Fibroblast of lung (primary cell): Measurements from ENCODE around the gene DNAH9. TPM values are rescaled to one million over a fixed set of nuclear protein-coding genes. Genes with fewer than 3 reads are reported as not detected.
"Not testable (repeated sequence)": the region's sequence is repeated elsewhere in the genome, so short reads cannot be mapped to it uniquely, and the experiment has no call there.

ENCODE experiments used
- DNase-seq, 2 donors: peaks; one replicate each; pipeline versions ENCODE4 v3.0.0 to v3.0.0-alpha.2; 2010; ENCODE audit warnings: low read depth in 2 of 2
- H2AFZ ChIP-seq: 2 replicates; pipeline ENCODE4 v1.5.1; 2012; ENCODE audit warnings: low read length, control low read depth, inconsistent platforms
- H3K27ac ChIP-seq: 2 replicates; pipeline ENCODE4 v1.5.1; 2011; ENCODE audit warnings: low read length, control low read depth; ENCODE audit not compliant: insufficient read depth
- H3K27me3 ChIP-seq: 2 replicates; pipeline ENCODE4 v1.5.1; 2011; ENCODE audit warnings: mild to moderate bottlenecking, low read length; ENCODE audit not compliant: control insufficient read depth, insufficient read depth
- H3K36me3 ChIP-seq: 2 replicates; pipeline ENCODE4 v1.5.1; 2011; ENCODE audit warnings: low read length; ENCODE audit not compliant: control insufficient read depth, insufficient read depth
- H3K4me1 ChIP-seq: 2 replicates; pipeline ENCODE4 v1.5.1; 2011; ENCODE audit warnings: low read length; ENCODE audit not compliant: control insufficient read depth, insufficient read depth; ENCODE audit errors: extremely low read depth
- H3K4me2 ChIP-seq: 2 replicates; pipeline ENCODE4 v1.5.1; 2011; ENCODE audit warnings: low read length, control low read depth; ENCODE audit not compliant: insufficient read depth; ENCODE audit errors: extremely low read depth
- H3K4me3 ChIP-seq, 4 experiments: fragments of 200-600 bp in 1 of 4; sonication (generic) in 1 of 4; replicated peaks in 1 of 4; 2 replicates each; pipeline ENCODE4 v1.5.1; 2011 to 2016; ENCODE audit warnings: low read length in 4 of 4, low read depth in 3 of 4, mild to moderate bottlenecking in 3 of 4, control low read depth in 2 of 4, inconsistent platforms in 1 of 4, mixed read lengths in 1 of 4; ENCODE audit not compliant: insufficient read depth in 1 of 4; ENCODE audit errors: control extremely low read depth in 1 of 4
- H3K79me2 ChIP-seq: 2 replicates; pipeline ENCODE4 v1.5.1; 2012; ENCODE audit warnings: mild to moderate bottlenecking, low read length, inconsistent platforms; ENCODE audit not compliant: control insufficient read depth, insufficient read depth
- H3K9ac ChIP-seq: 2 replicates; pipeline ENCODE4 v1.5.1; 2011; ENCODE audit warnings: mild to moderate bottlenecking, low read length, control low read depth; ENCODE audit not compliant: insufficient read depth
- H3K9me3 ChIP-seq: 2 replicates; pipeline ENCODE4 v1.5.1; 2012; ENCODE audit warnings: low read depth, low read length; ENCODE audit not compliant: control insufficient read depth, insufficient read depth
- H4K20me1 ChIP-seq: 2 replicates; pipeline ENCODE4 v1.5.1; 2011; ENCODE audit warnings: low read length; ENCODE audit not compliant: control insufficient read depth, insufficient read depth; ENCODE audit errors: extremely low read depth
- CTCF ChIP-seq, 2 donors: IDR thresholded peaks in 1 of 2; conservative IDR thresholded peaks in 1 of 2; 1 replicate in 1 of 2; 2 replicates in 1 of 2; pipeline ENCODE4 v1.5.1; 2011 to 2012; ENCODE audit warnings: low read length in 2 of 2, control low read depth in 1 of 2, inconsistent platforms in 1 of 2, low read depth in 1 of 2, mild to moderate bottlenecking in 1 of 2
- EZH2 ChIP-seq: IDR thresholded peaks from 2 replicates; pipeline ENCODE4 v1.5.1; 2012; ENCODE audit warnings: low read length, control low read depth, mild to moderate bottlenecking; ENCODE audit errors: missing control alignments
- polyA plus RNA-seq, 2 donors: library from polyadenylated mRNA; depleted of rRNA in 1 of 2; stranded (reverse) in 1 of 2; unstranded in 1 of 2; fragments of >200 nt; gene quantifications; 2 replicates each; pipeline ENCODE4 v1.2.1, GENCODE V29; 2011 to 2012; ENCODE audit warnings: missing spikeins in 1 of 2
- total RNA-seq: library from RNA; depleted of rRNA; stranded (reverse); fragments of >200 nt; gene quantifications from 2 replicates; pipeline ENCODE4 v1.2.1, GENCODE V29; 2014

The DNAH9 gene
- total and polyA plus RNA-seq, 2 donors (not counting 1 experiment from before 2014, with no cell fraction given), result not detected

- no peak for DNase-seq
- H3K9me3 ChIP-seq, result no peaks in the 10 kb centered on the region
- H3K4me3 ChIP-seq, result no peak overlapping the region
- H2AFZ ChIP-seq, result no peak overlapping the region
- H3K27ac ChIP-seq, result no peak overlapping the region
- H3K27me3 ChIP-seq, result no peaks in the 10 kb centered on the region
- no peak overlapping the region for H3K9ac ChIP-seq
- H3K36me3 ChIP-seq, result no peaks in the 10 kb centered on the region
- no peaks in the 10 kb centered on the region for H3K4me1 ChIP-seq
- no peaks in the 10 kb centered on the region for H3K79me2 ChIP-seq
- H3K4me2 ChIP-seq, result no peak overlapping the region
- TF ChIP-seq CTCF (conservative IDR thresholded peaks at IDR 0.05 in 1 of 2, IDR thresholded peaks at IDR 0.05 in 1 of 2; ENCODE audit: low read depth in 1 of 2, low read length in 2 of 2) (no peak), EZH2 (no peak)
- no peaks in the 10 kb centered on the region for H4K20me1 ChIP-seq
Observed at GRCh38 chr17:11954936-11955335, 356.7 kb downstream of the DNAH9 start.

GRCh38 chr17:11969565-11969964 is 371.3 kb downstream of the DNAH9 start:
- no peak overlapping the region for H3K9ac ChIP-seq
- no peak overlapping the region for H3K4me2 ChIP-seq
- TF ChIP-seq CTCF (conservative IDR thresholded peaks at IDR 0.05 in 1 of 2, IDR thresholded peaks at IDR 0.05 in 1 of 2; ENCODE audit: low read depth in 1 of 2, low read length in 2 of 2) (no peak), EZH2 (no peak)
- H3K27me3 ChIP-seq, result no peaks in the 10 kb centered on the region
- H3K36me3 ChIP-seq, result no peaks in the 10 kb centered on the region
- H3K79me2 ChIP-seq, result no peaks in the 10 kb centered on the region
- H2AFZ ChIP-seq, result no peak overlapping the region
- no peaks in the 10 kb centered on the region for H4K20me1 ChIP-seq
- H3K4me1 ChIP-seq, result no peaks in the 10 kb centered on the region
- no peak overlapping the region for H3K4me3 ChIP-seq
- H3K9me3 ChIP-seq, result no peaks in the 10 kb centered on the region
- DNase-seq, result no peak
- no peak overlapping the region for H3K27ac ChIP-seq

GRCh38 chr17:11972741-11973140 is 374.5 kb downstream of the DNAH9 start:
- not testable (repeated sequence) for H3K4me2 ChIP-seq, H3K36me3 ChIP-seq, H3K9ac ChIP-seq, H2AFZ ChIP-seq, H3K4me1 ChIP-seq, H3K9me3 ChIP-seq, H3K27ac ChIP-seq, DNase-seq, H3K4me3 ChIP-seq, H4K20me1 ChIP-seq, H3K27me3 ChIP-seq, H3K79me2 ChIP-seq
